ENCODE data around the gene PTPRR. TPM values are rescaled to one million over a fixed set of nuclear protein-coding genes. Genes with fewer than 3 reads are reported as not detected.

Gene PTPRR
- total and polyA plus RNA-seq, 2 of the 13 experiments (the other 11 are each of a cell fraction or from before 2014, with no cell fraction given), result not detected

GRCh38 chr12:70784042-70784668 is 136.4 kb downstream of the PTPRR start:
- H3K4me1 ChIP-seq (ENCODE audit: insufficient read depth, low read length), result no peaks in the 10 kb centered on the region
- no peak overlapping the region for H3K4me2 ChIP-seq (ENCODE audit: low read depth, low read length)
- DNase-seq (ENCODE audit: low spot score), result no peak
- no peaks in the 10 kb centered on the region for H3K36me3 ChIP-seq (replicated peaks in 1 of 2; ENCODE audit: control insufficient read depth in 1 of 2, insufficient read depth in 2 of 2, low read length in 2 of 2)
- H3K27ac ChIP-seq (ENCODE audit: extremely low read length, insufficient read depth, low read length), result no peak overlapping the region
- H3K4me3 ChIP-seq (replicated peaks in 1 of 3; ENCODE audit: insufficient read depth in 1 of 3, low read depth in 2 of 3, low read length in 3 of 3), result no peak overlapping the region
- H3K79me2 ChIP-seq (ENCODE audit: insufficient read depth, low read length), result no peaks in the 10 kb centered on the region
- H4K20me1 ChIP-seq (ENCODE audit: insufficient read depth, low read length), result no peaks in the 10 kb centered on the region
- 9% methylated on average over 8 of the region's 21 CpGs for WGBS (ENCODE audit: low lambda C conversion rate)
- ATAC-seq, result no peak; the same call in 2 of the 3 replicates
- no peaks in the 10 kb centered on the region for H3K9me3 ChIP-seq (ENCODE audit: low read length)
- H3K27me3 ChIP-seq (ENCODE audit: control insufficient read depth in 1 of 2, insufficient read depth in 2 of 2, low read length in 2 of 2), result no peaks in the 10 kb centered on the region
- intact Hi-C loops (cut with micrococcal nuclease; ENCODE audit: unreplicated experiment) (no loop called here), in situ Hi-C loops (cut with HindIII; ENCODE audit: extremely low pct_ligation_motif_present, low pct_unique_long_range_greater_than_20kb) (no loop called here)
- CTCF ChIA-PET (ENCODE audit: low intra/inter-chr PET ratio, low total read pairs), result no interaction called here
- H3K9ac ChIP-seq (ENCODE audit: insufficient read depth, low read depth, low read length), result no peak overlapping the region
- BruUV-seq (replicated peaks), result no TSS peak
- POLR2A ChIA-PET, result no interaction called here
- no peak for FAIRE-seq
- H2AFZ ChIP-seq (ENCODE audit: low read length), result no peak overlapping the region
- TF ChIP-seq ZMAT5 (CRISPR knock-in tag; IDR thresholded peaks at IDR 0.05; ENCODE audit: borderline replicate concordance, low read depth) (no peak), ZNF713 (CRISPR knock-in tag; IDR thresholded peaks at IDR 0.05) (no peak), RBAK (CRISPR knock-in tag; IDR thresholded peaks at IDR 0.05) (no peak), ZNF672 (CRISPR knock-in tag; IDR thresholded peaks at IDR 0.05) (no peak), ZNF331 (CRISPR knock-in tag; IDR thresholded peaks at IDR 0.05) (no peak), NPAS2 (CRISPR knock-in tag; IDR thresholded peaks at IDR 0.05; ENCODE audit: borderline replicate concordance) (no peak), ZBTB10 (CRISPR knock-in tag; IDR thresholded peaks at IDR 0.05; ENCODE audit: borderline replicate concordance) (no peak), HNRNPUL1 (IDR thresholded peaks at IDR 0.05; ENCODE audit: low read depth, low read length) (no peak), FOXO1 (CRISPR knock-in tag; IDR thresholded peaks at IDR 0.05) (no peak)

All from HepG2 (cell line).